Measurements from ENCODE around the gene RREB1.

DNA sequence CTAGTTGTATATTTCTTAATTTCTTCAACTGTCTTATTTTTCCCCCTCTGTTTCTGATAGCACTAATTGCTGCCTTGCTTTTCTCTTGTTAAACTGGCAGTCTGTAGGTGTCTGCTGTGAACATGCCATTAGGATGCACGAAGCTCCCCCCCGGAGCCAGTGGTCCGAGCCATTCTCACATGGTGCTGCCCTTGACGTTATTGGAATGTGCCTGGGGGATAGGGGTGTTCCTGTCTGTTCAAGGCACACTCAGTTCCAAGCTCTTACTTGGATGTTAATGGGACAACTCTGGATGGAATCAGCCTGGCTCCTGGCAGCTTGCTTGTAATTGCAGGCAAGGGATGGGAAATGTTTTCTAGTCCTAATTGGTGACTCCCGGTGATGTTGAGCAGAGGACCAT, 68.4 kb downstream of the RREB1 start:
- TF ChIP-seq CTCF (IDR thresholded peaks at IDR 0.05 in 8 of 11, conservative IDR thresholded peaks at IDR 0.05 in 3 of 11) = no peak
- TF ChIP-seq POLR2A (IDR thresholded peaks at IDR 0.05) = no peak
- no peak for TF ChIP-seq POLR2AphosphoS5 (IDR thresholded peaks at IDR 0.05)
